H1 (cell line): ENCODE results near the gene RBBP5. TPM values are rescaled to one million over a fixed set of nuclear protein-coding genes. Genes with fewer than 3 reads are reported as not detected.

Source experiments
- CTCF ChIA-PET: fragments of 300-600 bp; sonication (Branson Sonifier 250); formaldehyde crosslinking; loops from one replicate; lab custom pipeline; 2021; ENCODE audit not compliant: partially characterized antibody; lab: Charles Lee
- POLR2A ChIA-PET: fragments of 300-600 bp; sonication (Branson Sonifier 250); formaldehyde crosslinking; loops from one replicate; lab custom pipeline; 2021; ENCODE audit warnings: inconsistent platforms; ENCODE audit not compliant: partially characterized antibody; lab: Charles Lee
- DNase-seq, 2 experiments: peaks; one replicate each; pipeline versions ENCODE4 v3.0.0 to v3.0.0-alpha.2; 2010 to 2022; ENCODE audit warnings: low spot score in 2 of 2, low read depth in 1 of 2, mixed read lengths in 1 of 2
- FAIRE-seq: peaks from 2 replicates; lab custom pipeline; 2011; peaks lifted over from hg19 to GRCh38; lab: Jason Lieb, UNC
- H2AFZ ChIP-seq: 2 replicates; pipeline ENCODE4 v1.8.1; 2012; ENCODE audit warnings: low read length, inconsistent platforms
- H2AK5ac ChIP-seq: 2 replicates; pipeline ENCODE4 v1.6.1; 2013; ENCODE audit warnings: low read depth, low read length
- H2BK120ac ChIP-seq: replicated peaks from 2 replicates; pipeline ENCODE3; 2013; ENCODE audit warnings: low read depth, low read length, inconsistent platforms
- H2BK12ac ChIP-seq: 2 replicates; pipeline ENCODE4 v1.6.1; 2013; ENCODE audit warnings: low read depth, low read length
- H2BK15ac ChIP-seq: 2 replicates; pipeline ENCODE4 v1.6.1; 2013; ENCODE audit warnings: low read length
- H2BK20ac ChIP-seq: 2 replicates; pipeline ENCODE4 v1.6.1; 2013; ENCODE audit warnings: low read length
- H2BK5ac ChIP-seq: 2 replicates; pipeline ENCODE4 v1.6.1; 2013; ENCODE audit warnings: low read depth, low read length
- H3K14ac ChIP-seq: 2 replicates; pipeline ENCODE4 v1.6.1; 2013; ENCODE audit warnings: inconsistent platforms; ENCODE audit not compliant: insufficient read length
- H3K18ac ChIP-seq: 2 replicates; pipeline ENCODE4 v1.6.1; 2013; ENCODE audit warnings: low read length; ENCODE audit errors: extremely low read depth
- H3K23ac ChIP-seq: 2 replicates; pipeline ENCODE4 v1.6.1; 2013; ENCODE audit warnings: inconsistent platforms; ENCODE audit not compliant: insufficient read length
- H3K23me2 ChIP-seq: 2 replicates; pipeline ENCODE4 v1.6.1; 2013; ENCODE audit warnings: low read depth, low read length
- H3K27ac ChIP-seq: 2 replicates; pipeline ENCODE4 v1.6.1; 2011; ENCODE audit warnings: low read depth, low read length, inconsistent platforms
- H3K27me3 ChIP-seq, 4 experiments: replicated peaks in 1 of 4; 1 replicate in 1 of 4; 2 replicates in 3 of 4; pipeline versions ENCODE4 v1.6.1 to v1.8.1; 2011 to 2013; ENCODE audit warnings: low read length in 3 of 4, mild to moderate bottlenecking in 3 of 4, inconsistent platforms in 2 of 4, mixed read lengths in 2 of 4, moderate library complexity in 1 of 4; ENCODE audit not compliant: control insufficient read depth in 3 of 4, insufficient read depth in 3 of 4; ENCODE audit errors: extremely low read depth in 1 of 4
- H3K36me3 ChIP-seq, 4 experiments: 2 replicates each; pipeline versions ENCODE4 v1.6.1 to v1.8.1; 2011 to 2013; ENCODE audit warnings: mild to moderate bottlenecking in 4 of 4, low read length in 3 of 4, moderate library complexity in 2 of 4, control low read depth in 1 of 4, inconsistent platforms in 1 of 4; ENCODE audit not compliant: insufficient read depth in 4 of 4, control insufficient read depth in 2 of 4
- H3K4ac ChIP-seq: replicated peaks from 2 replicates; pipeline ENCODE3; 2013; ENCODE audit warnings: low read length, low read depth, mixed read lengths, inconsistent platforms; ENCODE audit not compliant: insufficient read length
- H3K4me1 ChIP-seq, 4 experiments: replicated peaks in 1 of 4; 1 replicate in 1 of 4; 2 replicates in 3 of 4; pipeline versions ENCODE4 v1.6.1 to v1.8.1; 2011 to 2013; ENCODE audit warnings: low read length in 3 of 4, inconsistent platforms in 2 of 4, mixed read lengths in 1 of 4; ENCODE audit not compliant: insufficient read depth in 4 of 4, control insufficient read depth in 3 of 4
- H3K4me2 ChIP-seq, 2 experiments: 2 replicates each; pipeline versions ENCODE4 v1.6.1 to v1.8.1; 2011 to 2013; ENCODE audit warnings: low read depth in 2 of 2, low read length in 2 of 2, control low read depth in 1 of 2, inconsistent platforms in 1 of 2, mild to moderate bottlenecking in 1 of 2; ENCODE audit not compliant: insufficient read depth in 1 of 2
- H3K4me3 ChIP-seq, 4 experiments: fragments of 200-600, 300-600 bp in 1 of 4; sonication (generic), shearing (Covaris generic), sonication (Bioruptor Twin) in 1 of 4; 2 replicates each; pipeline versions ENCODE4 v1.5.1 to v1.8.1; 2011 to 2016; ENCODE audit warnings: low read length in 4 of 4, low read depth in 3 of 4, control low read depth in 2 of 4, inconsistent platforms in 2 of 4, mild to moderate bottlenecking in 2 of 4, mixed read lengths in 1 of 4, moderate library complexity in 1 of 4; ENCODE audit not compliant: insufficient read depth in 2 of 4; ENCODE audit errors: extremely low read depth in 1 of 4
- H3K56ac ChIP-seq: replicated peaks from 2 replicates; pipeline ENCODE3; 2013; ENCODE audit warnings: low read depth, mild to moderate bottlenecking, mixed read lengths, low read length, inconsistent platforms; ENCODE audit not compliant: insufficient read length
- H3K79me1 ChIP-seq: 2 replicates; pipeline ENCODE4 v1.6.1; 2013; ENCODE audit warnings: low read depth, low read length, control low read depth
- H3K79me2 ChIP-seq, 2 experiments: 2 replicates each; pipeline versions ENCODE4 v1.6.1 to v1.8.1; 2012 to 2013; ENCODE audit warnings: low read length in 2 of 2, mild to moderate bottlenecking in 2 of 2, inconsistent platforms in 1 of 2; ENCODE audit not compliant: insufficient read depth in 2 of 2, control insufficient read depth in 1 of 2
- H3K9ac ChIP-seq, 4 experiments: replicated peaks in 1 of 4; 1 replicate in 1 of 4; 2 replicates in 3 of 4; pipeline versions ENCODE4 v1.6.1 to v1.8.1; 2011 to 2013; ENCODE audit warnings: low read depth in 3 of 4, low read length in 3 of 4, control low read depth in 2 of 4, mild to moderate bottlenecking in 2 of 4, moderate library complexity in 2 of 4, inconsistent platforms in 1 of 4; ENCODE audit errors: extremely low read depth in 1 of 4
- H3K9me3 ChIP-seq, 2 experiments: 2 replicates each; pipeline versions ENCODE4 v1.6.1 to v1.8.1; 2012 to 2013; ENCODE audit warnings: mild to moderate bottlenecking in 2 of 2, moderate library complexity in 2 of 2, control low read depth in 1 of 2, inconsistent platforms in 1 of 2, low read depth in 1 of 2, low read length in 1 of 2, mixed read lengths in 1 of 2; ENCODE audit not compliant: insufficient read depth in 2 of 2
- H4K20me1 ChIP-seq, 2 experiments: replicated peaks in 1 of 2; 2 replicates each; pipeline versions ENCODE3 to v1.8.1; 2011 to 2013; ENCODE audit warnings: inconsistent platforms in 2 of 2, low read length in 2 of 2, mild to moderate bottlenecking in 1 of 2; ENCODE audit not compliant: insufficient read depth in 2 of 2, control insufficient read depth in 1 of 2
- H4K5ac ChIP-seq: 2 replicates; pipeline ENCODE4 v1.6.1; 2013; ENCODE audit warnings: low read length, low read depth, mixed read lengths, inconsistent platforms; ENCODE audit not compliant: insufficient read length
- H4K8ac ChIP-seq: 2 replicates; pipeline ENCODE4 v1.8.0; 2013; ENCODE audit warnings: mild to moderate bottlenecking, moderate library complexity, low read length, inconsistent platforms; ENCODE audit not compliant: insufficient read depth; ENCODE audit errors: extremely low read depth
- H4K91ac ChIP-seq: replicated peaks from 2 replicates; pipeline ENCODE3; 2013; ENCODE audit warnings: low read length, mixed read lengths, inconsistent platforms; ENCODE audit not compliant: insufficient read length
- WGBS, 2 experiments: shearing (Covaris generic) in 1 of 2; methylation state at CpG; one replicate each; pipeline versions ENCODE4 v1.1.6 to v1.1.7; 2013 to 2015; ENCODE audit warnings: low lambda C conversion rate in 2 of 2, mixed read lengths in 2 of 2, inconsistent platforms in 1 of 2, low coverage in 1 of 2, missing lambda C conversion rate in 1 of 2; ENCODE audit not compliant: insufficient replicate concordance in 2 of 2, insufficient coverage in 1 of 2, insufficient read length in 1 of 2; ENCODE audit errors: extremely low coverage in 1 of 2, missing lambda C conversion rate in 1 of 2; 5-methylcytosine and 5-hydroxymethylcytosine counted together
- polyA plus RNA-seq, 7 experiments: library from polyadenylated mRNA; depleted of rRNA in 3 of 7; stranded (reverse) in 5 of 7; unstranded in 2 of 7; fragments of >200 nt in 5 of 7; fragments of 200-250 nt in 2 of 7; gene quantifications; 1 replicate in 5 of 7; 2 replicates in 1 of 7; 4 replicates in 1 of 7; pipeline versions ENCODE4 v1.2.1 to v1.2.3, GENCODE V29; 2011 to 2013; ENCODE audit warnings: missing spikeins in 2 of 7, mixed read lengths in 2 of 7
- total RNA-seq: library from RNA; stranded (reverse); fragmentation: NEBNext Ultra II Directional; extraction: Animal tissue kit (Norgen Biotek cat#: 25700); gene quantifications from 2 replicates; pipeline ENCODE4 v1.2.1, GENCODE V29; 2021

RBBP5 gene
- total and polyA plus RNA-seq, 2 of the 8 experiments (the other 6 are each of a cell fraction or from before 2014, with no cell fraction given), result 6.7 to 21.5 TPM

DNA sequence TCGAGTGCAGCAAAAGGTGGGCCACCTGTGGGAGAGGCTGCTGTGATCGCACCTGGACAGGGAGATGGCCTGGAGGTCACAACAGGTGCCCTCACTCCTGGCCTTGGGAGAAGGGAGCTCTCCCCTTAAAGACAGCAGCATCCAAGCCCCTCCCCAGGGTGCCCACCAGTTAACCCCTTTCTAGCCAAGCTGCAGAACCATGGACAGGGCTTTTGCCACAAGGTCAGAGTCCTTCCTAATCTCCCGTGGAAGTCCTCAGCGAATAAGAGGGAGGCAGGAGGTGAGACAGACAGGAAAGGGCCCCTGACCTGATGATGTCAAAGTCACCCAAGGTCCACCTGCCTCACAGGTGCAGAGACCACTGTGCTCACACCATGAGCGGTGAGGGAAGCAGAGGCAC lies 77.0 kb downstream of the RBBP5 start:
- H3K27me3 ChIP-seq, result peaks cover 0 to 32% (median 18%) of the 10 kb centered on the region in 4 experiments; a peak in 5 of 7 replicates
- no peak overlapping the region for H2BK12ac ChIP-seq
- DNase-seq, result peak in 1 of 2 experiments; percentile 64
- H2AK5ac ChIP-seq, result no peak overlapping the region
- no peaks in the 10 kb centered on the region for H3K9me3 ChIP-seq
- H3K4me1 ChIP-seq, result peaks cover 13 to 27% (median 16%) of the 10 kb centered on the region in 4 experiments
- no peak overlapping the region for H3K27ac ChIP-seq
- WGBS, 2 experiments, result 74% methylated on average over 5 of the region's 5 CpGs; no CpG with 5 or more reads in 1 of the 2 experiments
- H3K4me3 ChIP-seq, result no peak overlapping the region
- peaks cover 3% of the 10 kb centered on the region; the same call in 1 of the 2 replicates for H3K23me2 ChIP-seq
- H3K18ac ChIP-seq, result no peak overlapping the region
- no peaks in the 10 kb centered on the region for H3K79me1 ChIP-seq
- H2BK20ac ChIP-seq, result no peak overlapping the region
- H2BK5ac ChIP-seq, result no peak overlapping the region
- ChIA-PET CTCF (interaction anchor here (0.9 to 2.2 kb wide), 5 partner anchors 9 to 57 kb away, joined by 3 to 12 read pairs (median 5); no protein-coding TSS in a partner anchor), POLR2A (interaction anchor here (1.2 to 1.3 kb wide), 2 partner anchors 13 to 23 kb away, joined by 3 read pairs; no protein-coding TSS in a partner anchor)
- H4K5ac ChIP-seq, result no peak overlapping the region
- H3K4me2 ChIP-seq, result peak overlapping the region in 1 of 2 experiments; percentile 13; a peak in 2 of 4 replicates
- H4K8ac ChIP-seq, result no peak overlapping the region
- no peak overlapping the region for H3K4ac ChIP-seq
- no peak for FAIRE-seq
- no peak overlapping the region for H3K23ac ChIP-seq
- H4K91ac ChIP-seq, result no peak overlapping the region
- no peak overlapping the region for H3K14ac ChIP-seq
- no peak overlapping the region for H3K9ac ChIP-seq
- H3K79me2 ChIP-seq, result no peaks in the 10 kb centered on the region
- H4K20me1 ChIP-seq, result peaks cover 0 to 1% of the 10 kb centered on the region in 2 experiments
- H2BK15ac ChIP-seq, result peak overlapping the region; percentile 65; the same call in 1 of the 2 replicates
- H2AFZ ChIP-seq, result no peak overlapping the region
- no peaks in the 10 kb centered on the region for H3K36me3 ChIP-seq
- H3K56ac ChIP-seq, result no peak overlapping the region
- no peak overlapping the region for H2BK120ac ChIP-seq
